Motor neuron (in vitro differentiated cells): Measurements from ENCODE around the gene AKR7A2. TPM values are rescaled to one million over a fixed set of nuclear protein-coding genes. Genes with fewer than 3 reads are reported as not detected.
"Not testable (repeated sequence)": the region's sequence is repeated elsewhere in the genome, so short reads cannot be mapped to it uniquely, and the experiment has no call there.

Source experiments
- ATAC-seq, 8 experiments: fragments of 200-7000 bp; cut with Tn5 transposase; replicated peaks in 6 of 8; 2 replicates each; pipeline ENCODE4 v1.8.0; 2021; ENCODE audit warnings: mild to moderate bottlenecking in 8 of 8, moderate library complexity in 8 of 8
- H3K27ac ChIP-seq, 2 donors: fragments of 250-450 bp; sonication (Bioruptor Pico); 2 replicates each; pipeline ENCODE4 v1.9.0; 2021; ENCODE audit warnings: antibody characterized with exemption in 2 of 2, mild to moderate bottlenecking in 2 of 2, moderate library complexity in 1 of 2
- H3K4me1 ChIP-seq, 2 donors: fragments of 250-450 bp; sonication (Bioruptor Pico); replicated peaks in 1 of 2; 2 replicates each; pipeline ENCODE4 v1.6.1; 2021; ENCODE audit warnings: antibody characterized with exemption in 2 of 2, mild to moderate bottlenecking in 2 of 2, moderate library complexity in 1 of 2
- H3K4me3 ChIP-seq, 5 donors: fragments of 250-450 bp; sonication (Bioruptor Pico); 2 replicates each; pipeline ENCODE4 v1.9.0; 2021; ENCODE audit warnings: antibody characterized with exemption in 5 of 5, mild to moderate bottlenecking in 5 of 5, moderate library complexity in 4 of 5
- WGBS, 10 experiments: fragments of 450-650 bp; shearing (Covaris generic); methylation state at CpG; one replicate each; pipeline ENCODE4 v1.0.0; 2022; 5-methylcytosine and 5-hydroxymethylcytosine counted together
- in situ Hi-C, 9 experiments: fragments of 400-800 bp; cut with MboI; loops; one replicate each; pipeline ENCODE4 v1.15.0; 2021; ENCODE audit warnings: low sequenced_read_pairs in 9 of 9, low pct_unique_long_range_greater_than_20kb in 2 of 9; ENCODE audit not compliant: unreplicated experiment in 9 of 9
- total RNA-seq, 8 experiments: library from RNA; unstranded; fragments of 300-600 nt; gene quantifications; 2 replicates each; pipeline versions ENCODE4 v1.2.3 to v1.2.4, GENCODE V29; 2022

The AKR7A2 gene
- total RNA-seq, 8 experiments from 2014 or later = 47.7 to 68.7 (median 52.3) TPM

GRCh38 chr1:19274636-19275035, 37.3 kb downstream of the AKR7A2 start:
- 90 to 100% (median 92%) methylated on average over 2 to 5 of the region's 5 CpGs; no CpG with 5 or more reads in 2 of the 10 experiments for WGBS, 10 experiments
- no peak for ATAC-seq
- Histone ChIP-seq H3K4me1 (no peaks in the 10 kb centered on the region), H3K4me3 (no peak overlapping the region), H3K27ac (no peak overlapping the region)
- in situ Hi-C loops = no loop called here

- H3K4me1 ChIP-seq, H3K27ac ChIP-seq, H3K4me3 ChIP-seq, in situ Hi-C loops: not testable (repeated sequence)
- WGBS, 10 experiments = 20 to 100% (median 54%) methylated on average over 1 to 11 of the region's 66 CpGs; no CpG with 5 or more reads in 6 of the 10 experiments
- peak in 6 of 8 experiments; percentile 12 to 62 (median 40) for ATAC-seq
These were observed 38.0 kb downstream of the AKR7A2 start for GRCh38 chr1:19273844-19274531.

GRCh38 chr1:19273106-19273843, 38.7 kb downstream of the AKR7A2 start:
- 80 to 100% (median 90%) methylated on average over 1 to 9 of the region's 22 CpGs; no CpG with 5 or more reads in 3 of the 10 experiments for WGBS, 10 experiments
- Histone ChIP-seq H3K27ac (no peak overlapping the region), H3K4me3 (no peak overlapping the region), H3K4me1 (no peaks in the 10 kb centered on the region)
- in situ Hi-C loops = no loop called here
- peak in 2 of 8 experiments; percentile 6 to 8 for ATAC-seq

- ATAC-seq = peak in 3 of 8 experiments; percentile 66 to 70 (median 66)
- Histone ChIP-seq H3K4me3 (no peak overlapping the region), H3K27ac (no peak overlapping the region), H3K4me1 (no peaks in the 10 kb centered on the region)
- in situ Hi-C loops = no loop called here
These were observed 39.9 kb downstream of the AKR7A2 start for GRCh38 chr1:19272064-19272463.

GRCh38 chr1:19270343-19270730, 41.6 kb downstream of the AKR7A2 start:
- H3K27ac ChIP-seq, H3K4me3 ChIP-seq, in situ Hi-C loops, H3K4me1 ChIP-seq: not testable (repeated sequence)
- WGBS, 10 experiments = 76% methylated on average over 6 of the region's 6 CpGs; no CpG with 5 or more reads in 9 of the 10 experiments
- peak in 3 of 8 experiments; percentile 47 to 84 (median 52) for ATAC-seq

- 31 to 90% (median 64%) methylated on average over 1 to 5 of the region's 9 CpGs; no CpG with 5 or more reads in 2 of the 10 experiments for WGBS, 10 experiments
- in situ Hi-C loops, H3K4me1 ChIP-seq, ATAC-seq, H3K4me3 ChIP-seq, H3K27ac ChIP-seq: not testable (repeated sequence)
These were observed 42.3 kb downstream of the AKR7A2 start for GRCh38 chr1:19269427-19270342.

- no peak for ATAC-seq
- Histone ChIP-seq H3K27ac (no peak overlapping the region), H3K4me1 (no peaks in the 10 kb centered on the region), H3K4me3 (no peak overlapping the region)
- 58 to 81% (median 76%) methylated on average over 1 to 11 of the region's 11 CpGs; no CpG with 5 or more reads in 1 of the 10 experiments for WGBS, 10 experiments
- in situ Hi-C loops = no loop called here
These were observed 43.5 kb downstream of the AKR7A2 start for GRCh38 chr1:19268445-19268844.

GRCh38 chr1:19262744-19263143, 49.2 kb downstream of the AKR7A2 start:
- H3K27ac ChIP-seq = no peak overlapping the region
- H3K4me3 ChIP-seq = no peak overlapping the region
- WGBS, 10 experiments = 85 to 100% (median 94%) methylated on average over 1 to 5 of the region's 5 CpGs; no CpG with 5 or more reads in 5 of the 10 experiments
- no peak for ATAC-seq
- H3K4me1 ChIP-seq = no peaks in the 10 kb centered on the region
- in situ Hi-C loops = no loop called here

- Histone ChIP-seq H3K27ac (no peak overlapping the region), H3K4me1 (no peaks in the 10 kb centered on the region), H3K4me3 (no peak overlapping the region)
- in situ Hi-C loops = no loop called here
- ATAC-seq = no peak
- WGBS, 10 experiments = 83 to 100% (median 87%) methylated on average over 1 to 2 of the region's 5 CpGs; no CpG with 5 or more reads in 6 of the 10 experiments
These were observed 49.9 kb downstream of the AKR7A2 start for GRCh38 chr1:19262047-19262446.

GRCh38 chr1:19260211-19261138, 51.5 kb downstream of the AKR7A2 start:
- in situ Hi-C loops = no loop called here
- ATAC-seq = peak; percentile 39 to 97 (median 59)
- H3K4me3 ChIP-seq = no peak overlapping the region
- WGBS, 10 experiments = 35 to 90% (median 82%) methylated on average over 1 to 16 of the region's 21 CpGs; no CpG with 5 or more reads in 2 of the 10 experiments
- H3K4me1 ChIP-seq = no peaks in the 10 kb centered on the region
- no peak overlapping the region for H3K27ac ChIP-seq

- no peak overlapping the region for H3K27ac ChIP-seq
- WGBS, 10 experiments = 92 to 100% (median 99%) methylated on average over 1 to 10 of the region's 10 CpGs; no CpG with 5 or more reads in 4 of the 10 experiments
- ATAC-seq = no peak
These were observed 53.6 kb downstream of the AKR7A2 start for GRCh38 chr1:19258353-19258752.

More at GRCh38 chr1:19258353-19258752, 53.6 kb downstream of the AKR7A2 start:
- peaks cover 1% of the 10 kb centered on the region in 2 donors for H3K4me1 ChIP-seq
- in situ Hi-C loops = loop anchor here in 1 of 9 experiments (10.0 kb wide), 1 partner anchor 46 kb away; no protein-coding TSS in a partner anchor
- no peak overlapping the region for H3K4me3 ChIP-seq
